ENCODE data around the gene GAS6. TPM values are rescaled to one million over a fixed set of nuclear protein-coding genes. Genes with fewer than 3 reads are reported as not detected.

Gene GAS6
- polyA plus RNA-seq, 1 donor from 2014 or later: 52.4 TPM

DNA sequence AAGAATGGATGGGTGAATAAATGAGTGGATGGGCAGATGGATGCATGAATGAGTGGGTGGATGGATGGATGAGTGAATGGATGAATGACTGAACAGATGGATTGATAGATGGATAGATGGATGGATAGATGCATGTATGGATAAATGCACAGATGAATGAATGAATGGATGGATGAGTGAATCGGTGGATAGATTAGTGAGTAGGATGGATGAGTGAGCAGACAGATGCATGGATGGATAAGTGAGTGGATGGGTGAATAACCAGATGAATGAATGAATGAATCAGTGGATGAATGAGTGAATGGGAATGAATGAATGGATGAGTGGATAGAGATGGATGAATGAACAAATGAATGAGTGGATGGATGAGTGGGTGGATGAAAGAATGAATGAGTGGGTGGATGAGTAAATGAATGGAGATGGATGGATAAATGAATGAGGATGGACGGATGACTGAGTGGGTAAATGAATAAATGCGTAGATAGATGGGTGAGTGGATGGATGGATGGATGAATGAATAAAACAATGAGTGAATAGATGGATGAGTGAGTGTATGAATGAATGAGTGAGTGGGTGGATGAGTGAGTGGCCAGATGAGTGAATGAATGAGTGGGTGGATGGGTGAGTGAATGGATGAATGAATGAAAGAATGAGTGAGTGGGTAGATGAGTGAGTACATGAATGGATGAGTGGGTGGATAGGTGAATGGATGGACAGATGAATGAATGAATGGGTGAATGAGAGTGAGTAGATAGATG, 13.0 kb downstream of the GAS6 start:
- Histone ChIP-seq H3F3A (ENCODE audit: insufficient read depth, low read length, poor library complexity, severe bottlenecking) (no peaks in the 10 kb centered on the region), H3K9me3 (ENCODE audit: low read length) (no peaks in the 10 kb centered on the region), H3K36me3 (ENCODE audit: insufficient read depth, low read length) (no peaks in the 10 kb centered on the region), H4K20me1 (ENCODE audit: insufficient read depth) (no peaks in the 10 kb centered on the region), H3K4me3 (ENCODE audit: low read length) (no peak overlapping the region), H3K4me2 (ENCODE audit: low read length) (no peak overlapping the region), H3K27ac (ENCODE audit: low read length) (no peak overlapping the region), H3K27me3 (ENCODE audit: insufficient read depth, low read depth, low read length) (no peaks in the 10 kb centered on the region), H3K9ac (ENCODE audit: low read length) (no peak overlapping the region), H3K79me2 (replicated peaks; ENCODE audit: insufficient read depth, low read length) (no peaks in the 10 kb centered on the region), H3K9me2 (ENCODE audit: insufficient read depth, low read length) (no peaks in the 10 kb centered on the region), H2AFZ (ENCODE audit: low read depth, low read length) (no peak overlapping the region)
- TF ChIP-seq, protein P1, sequence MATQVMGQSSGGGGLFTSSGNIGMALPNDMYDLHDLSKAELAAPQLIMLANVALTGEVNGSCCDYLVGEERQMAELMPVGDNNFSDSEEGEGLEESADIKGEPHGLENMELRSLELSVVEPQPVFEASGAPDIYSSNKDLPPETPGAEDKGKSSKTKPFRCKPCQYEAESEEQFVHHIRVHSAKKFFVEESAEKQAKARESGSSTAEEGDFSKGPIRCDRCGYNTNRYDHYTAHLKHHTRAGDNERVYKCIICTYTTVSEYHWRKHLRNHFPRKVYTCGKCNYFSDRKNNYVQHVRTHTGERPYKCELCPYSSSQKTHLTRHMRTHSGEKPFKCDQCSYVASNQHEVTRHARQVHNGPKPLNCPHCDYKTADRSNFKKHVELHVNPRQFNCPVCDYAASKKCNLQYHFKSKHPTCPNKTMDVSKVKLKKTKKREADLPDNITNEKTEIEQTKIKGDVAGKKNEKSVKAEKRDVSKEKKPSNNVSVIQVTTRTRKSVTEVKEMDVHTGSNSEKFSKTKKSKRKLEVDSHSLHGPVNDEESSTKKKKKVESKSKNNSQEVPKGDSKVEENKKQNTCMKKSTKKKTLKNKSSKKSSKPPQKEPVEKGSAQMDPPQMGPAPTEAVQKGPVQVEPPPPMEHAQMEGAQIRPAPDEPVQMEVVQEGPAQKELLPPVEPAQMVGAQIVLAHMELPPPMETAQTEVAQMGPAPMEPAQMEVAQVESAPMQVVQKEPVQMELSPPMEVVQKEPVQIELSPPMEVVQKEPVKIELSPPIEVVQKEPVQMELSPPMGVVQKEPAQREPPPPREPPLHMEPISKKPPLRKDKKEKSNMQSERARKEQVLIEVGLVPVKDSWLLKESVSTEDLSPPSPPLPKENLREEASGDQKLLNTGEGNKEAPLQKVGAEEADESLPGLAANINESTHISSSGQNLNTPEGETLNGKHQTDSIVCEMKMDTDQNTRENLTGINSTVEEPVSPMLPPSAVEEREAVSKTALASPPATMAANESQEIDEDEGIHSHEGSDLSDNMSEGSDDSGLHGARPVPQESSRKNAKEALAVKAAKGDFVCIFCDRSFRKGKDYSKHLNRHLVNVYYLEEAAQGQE (IDR thresholded peaks at IDR 0.05; ENCODE audit: borderline replicate concordance): no peak
- no peak for TF ChIP-seq TAF1 (IDR thresholded peaks at IDR 0.05; ENCODE audit: low read depth)
- no peak for TF ChIP-seq POLR2AphosphoS5 (IDR thresholded peaks at IDR 0.05)
- no peak for TF ChIP-seq RAD21 (conservative IDR thresholded peaks at IDR 0.05)
- TF ChIP-seq, protein P2, sequence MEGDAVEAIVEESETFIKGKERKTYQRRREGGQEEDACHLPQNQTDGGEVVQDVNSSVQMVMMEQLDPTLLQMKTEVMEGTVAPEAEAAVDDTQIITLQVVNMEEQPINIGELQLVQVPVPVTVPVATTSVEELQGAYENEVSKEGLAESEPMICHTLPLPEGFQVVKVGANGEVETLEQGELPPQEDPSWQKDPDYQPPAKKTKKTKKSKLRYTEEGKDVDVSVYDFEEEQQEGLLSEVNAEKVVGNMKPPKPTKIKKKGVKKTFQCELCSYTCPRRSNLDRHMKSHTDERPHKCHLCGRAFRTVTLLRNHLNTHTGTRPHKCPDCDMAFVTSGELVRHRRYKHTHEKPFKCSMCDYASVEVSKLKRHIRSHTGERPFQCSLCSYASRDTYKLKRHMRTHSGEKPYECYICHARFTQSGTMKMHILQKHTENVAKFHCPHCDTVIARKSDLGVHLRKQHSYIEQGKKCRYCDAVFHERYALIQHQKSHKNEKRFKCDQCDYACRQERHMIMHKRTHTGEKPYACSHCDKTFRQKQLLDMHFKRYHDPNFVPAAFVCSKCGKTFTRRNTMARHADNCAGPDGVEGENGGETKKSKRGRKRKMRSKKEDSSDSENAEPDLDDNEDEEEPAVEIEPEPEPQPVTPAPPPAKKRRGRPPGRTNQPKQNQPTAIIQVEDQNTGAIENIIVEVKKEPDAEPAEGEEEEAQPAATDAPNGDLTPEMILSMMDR (IDR thresholded peaks at IDR 0.05; ENCODE audit: poor library complexity, severe bottlenecking): no peak
- no peak for TF ChIP-seq SMC3 (conservative IDR thresholded peaks at IDR 0.05; ENCODE audit: poor library complexity)
- no peak for TF ChIP-seq MXI1 (conservative IDR thresholded peaks at IDR 0.05; ENCODE audit: poor library complexity, severe bottlenecking)
- no peak for TF ChIP-seq EZH2 (IDR thresholded peaks at IDR 0.05; ENCODE audit: borderline replicate concordance, insufficient read depth, low read length, poor library complexity, severe bottlenecking)
- no peak for TF ChIP-seq EP300 (conservative IDR thresholded peaks at IDR 0.05; ENCODE audit: poor library complexity, severe bottlenecking)

- no peaks in the 10 kb centered on the region for H3K27me3 ChIP-seq (ENCODE audit: insufficient read depth, low read depth, low read length)
- H4K20me1 ChIP-seq (ENCODE audit: insufficient read depth): no peaks in the 10 kb centered on the region
- H3F3A ChIP-seq (ENCODE audit: insufficient read depth, low read length, poor library complexity, severe bottlenecking): no peaks in the 10 kb centered on the region
- no peak overlapping the region for H3K27ac ChIP-seq (ENCODE audit: low read length)
- H3K36me3 ChIP-seq (ENCODE audit: insufficient read depth, low read length): no peaks in the 10 kb centered on the region
- H3K9me3 ChIP-seq (ENCODE audit: low read length): no peaks in the 10 kb centered on the region
- no peak overlapping the region for H3K4me3 ChIP-seq (ENCODE audit: low read length)
- H3K4me2 ChIP-seq (ENCODE audit: low read length): no peak overlapping the region
- no peaks in the 10 kb centered on the region for H3K79me2 ChIP-seq (replicated peaks; ENCODE audit: insufficient read depth, low read length)
- H2AFZ ChIP-seq (ENCODE audit: low read depth, low read length): no peak overlapping the region
- no peaks in the 10 kb centered on the region for H3K9me2 ChIP-seq (ENCODE audit: insufficient read depth, low read length)
- no peak for TF ChIP-seq MXI1 (conservative IDR thresholded peaks at IDR 0.05; ENCODE audit: poor library complexity, severe bottlenecking)
- TF ChIP-seq, protein P2 (IDR thresholded peaks at IDR 0.05; ENCODE audit: poor library complexity, severe bottlenecking): no peak
- no peak for TF ChIP-seq SMC3 (conservative IDR thresholded peaks at IDR 0.05; ENCODE audit: poor library complexity)
- TF ChIP-seq, protein P1 (IDR thresholded peaks at IDR 0.05; ENCODE audit: borderline replicate concordance): no peak
- TF ChIP-seq RAD21 (conservative IDR thresholded peaks at IDR 0.05): no peak
- TF ChIP-seq POLR2AphosphoS5 (IDR thresholded peaks at IDR 0.05): no peak
- TF ChIP-seq TAF1 (IDR thresholded peaks at IDR 0.05; ENCODE audit: low read depth): no peak
- H3K9ac ChIP-seq (ENCODE audit: low read length): no peak overlapping the region
Observed at GRCh38 chr13:113849981-113850721, 13.7 kb downstream of the GAS6 start.
